Stimulated activated CD4-positive, alpha-beta T cell treated with anti-CD3 and anti-CD28 coated beads, Interleukin-1b, Interleukin-23, amount 100 ng/mL, for 24 hours (primary cell): ENCODE results near the gene DOLK.
"Not testable (repeated sequence)": the region's sequence is repeated elsewhere in the genome, so short reads cannot be mapped to it uniquely, and the experiment has no call there.

Experiments used
- DNase-seq, 4 experiments: peaks; one replicate each; pipeline ENCODE4 v3.0.0-alpha.2; 2020; ENCODE audit warnings: low read depth in 4 of 4, low spot score in 1 of 4

DOLK gene

DNA sequence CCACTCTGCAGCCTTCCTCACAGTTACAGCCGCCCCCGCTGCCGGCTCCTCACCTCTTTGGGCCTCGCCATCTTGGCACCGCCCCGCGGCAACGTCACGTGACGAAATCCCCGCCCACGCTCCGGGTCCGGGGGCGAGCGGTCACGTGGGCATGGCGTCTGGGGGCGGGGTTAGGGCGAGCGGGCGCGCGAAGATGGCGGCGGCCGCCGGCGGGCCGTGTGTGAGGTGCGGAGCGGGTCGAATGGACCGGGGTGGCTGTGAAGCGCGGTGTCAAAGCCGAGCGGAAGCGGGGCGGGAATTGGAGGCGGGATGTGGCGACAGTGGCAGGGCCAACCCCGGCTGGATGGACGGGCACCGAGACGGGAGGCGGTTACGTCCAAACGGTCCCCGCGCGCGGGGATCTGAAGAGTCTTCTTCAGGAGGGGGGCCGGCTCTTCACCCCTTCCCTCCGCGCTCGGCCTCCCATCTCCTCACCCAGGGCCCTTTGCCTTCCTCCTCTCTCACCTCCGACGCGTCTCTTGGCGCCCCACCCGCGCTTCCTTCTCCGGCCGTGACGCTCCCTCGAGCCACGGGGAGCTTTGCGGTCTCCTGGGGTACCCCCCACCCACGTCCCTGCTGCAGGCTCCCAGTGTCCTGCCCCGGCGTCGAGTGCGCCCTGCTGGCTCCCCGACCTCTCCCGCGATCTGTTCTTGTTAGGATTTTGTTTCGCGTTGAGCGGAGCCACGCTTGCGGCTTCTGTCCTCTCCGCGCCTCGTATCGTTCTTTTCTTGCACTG is at the start of gene DOLK, which contains the start of gene NUP188:
DOLK (minus strand) TSS at position 77 of the 775 bp plus-strand sequence. CDS start 300 bp downstream, outside the sequence.
NUP188 (plus strand) TSS at position 173 of the 775 bp plus-strand sequence; CDS start at position 194, 21 bp downstream.
- DNase-seq, result peak; percentile 98 to 100 (median 99)

DNA sequence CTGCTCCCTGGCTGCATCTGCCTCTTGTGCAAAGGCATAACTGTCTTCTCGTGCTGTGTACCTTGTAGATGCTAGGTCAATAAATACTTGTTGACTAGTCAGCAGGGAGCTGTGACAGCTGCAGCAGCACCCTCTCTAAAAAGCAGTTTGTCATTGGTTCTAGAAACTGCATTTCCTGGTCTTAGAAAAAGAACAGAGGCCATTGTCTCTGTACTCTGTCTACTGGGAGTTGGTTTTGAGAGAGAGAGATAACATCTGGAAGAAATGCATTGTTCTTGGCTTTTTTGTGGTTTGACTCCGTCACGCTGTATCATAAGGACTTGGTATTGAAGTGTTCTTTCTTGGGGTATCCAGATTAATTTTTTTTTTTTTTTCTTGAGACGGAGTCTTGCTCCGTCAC is 48.4 kb upstream of the DOLK start:
- DNase-seq, result no peak

DNA sequence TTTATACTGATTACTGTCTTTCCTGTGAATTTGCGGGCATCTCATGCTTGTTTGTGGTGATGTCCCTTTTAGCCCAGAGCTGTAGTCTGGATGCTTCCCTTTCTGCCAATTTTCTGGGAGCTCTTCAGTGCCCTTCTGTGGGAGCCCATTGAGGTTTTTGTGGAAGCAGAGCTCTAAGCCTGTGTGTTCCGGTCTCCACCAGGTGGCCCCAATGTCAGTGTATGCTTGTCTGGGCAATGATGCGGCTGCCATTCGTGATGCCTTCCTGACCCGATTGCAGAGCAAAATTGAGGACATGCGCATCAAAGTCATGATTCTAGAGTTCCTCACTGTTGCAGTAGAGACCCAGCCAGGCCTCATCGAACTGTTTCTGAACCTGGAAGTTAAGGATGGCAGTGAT is 45.6 kb upstream of the DOLK start:
- DNase-seq, result no peak

DNA sequence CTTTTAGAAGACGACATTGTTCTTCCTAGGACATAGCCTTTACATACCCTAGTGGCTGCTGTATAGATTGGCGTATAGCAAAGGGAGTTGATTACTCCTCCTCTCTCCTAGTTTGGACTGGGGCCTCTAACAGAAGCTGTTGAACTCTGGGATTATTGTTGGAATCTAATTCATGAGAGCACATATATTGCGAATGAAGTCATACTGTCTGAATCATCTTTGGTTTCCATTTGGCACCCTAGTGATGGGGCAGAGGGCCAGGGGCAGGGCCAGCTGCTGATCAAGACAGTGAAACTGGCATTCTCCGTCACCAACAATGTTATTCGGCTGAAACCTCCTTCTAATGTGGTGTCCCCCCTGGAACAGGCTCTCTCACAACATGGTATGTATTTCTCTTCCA is 40.4 kb upstream of the DOLK start:
- no peak for DNase-seq

DNA sequence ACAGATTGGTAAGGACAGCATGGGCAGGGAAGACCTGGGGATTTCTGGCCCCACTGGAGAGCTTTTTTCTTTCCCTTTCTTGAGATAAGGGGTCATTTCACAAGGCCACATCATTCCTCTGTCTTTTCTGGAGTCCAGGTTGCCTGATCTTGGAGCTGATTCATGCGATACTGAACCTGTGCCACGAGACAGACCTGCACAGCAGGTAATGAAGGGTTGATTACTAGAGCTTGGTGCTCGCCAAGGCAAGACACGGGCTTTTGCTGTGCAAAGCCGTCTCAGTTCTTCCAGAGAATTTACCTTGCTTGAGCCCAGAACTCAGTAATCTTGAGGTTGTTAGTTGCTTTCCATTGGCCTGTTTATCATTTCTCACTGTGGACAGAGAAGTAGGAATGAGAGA is 39.3 kb upstream of the DOLK start:
- DNase-seq, result no peak

DNA sequence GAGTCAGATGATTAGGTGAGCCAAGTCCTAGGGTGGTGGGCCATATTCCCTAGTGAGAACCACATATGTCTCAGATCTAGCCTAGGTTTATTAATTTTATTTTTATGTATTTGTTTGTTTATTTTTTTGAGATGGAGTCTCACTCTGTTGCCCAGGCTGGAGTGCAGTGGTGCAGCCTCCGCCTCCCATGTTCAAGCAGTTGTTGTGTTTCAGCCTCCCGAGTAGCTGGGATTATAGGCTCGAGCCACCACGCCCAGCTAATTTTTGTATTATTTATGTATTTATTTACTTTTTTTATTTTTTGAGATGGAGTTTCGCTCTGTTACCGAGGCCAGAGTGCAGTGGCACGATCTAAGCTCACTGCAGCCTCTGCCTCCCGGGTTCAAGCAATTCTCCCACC is 36.1 kb upstream of the DOLK start:
- no peak for DNase-seq

DNA sequence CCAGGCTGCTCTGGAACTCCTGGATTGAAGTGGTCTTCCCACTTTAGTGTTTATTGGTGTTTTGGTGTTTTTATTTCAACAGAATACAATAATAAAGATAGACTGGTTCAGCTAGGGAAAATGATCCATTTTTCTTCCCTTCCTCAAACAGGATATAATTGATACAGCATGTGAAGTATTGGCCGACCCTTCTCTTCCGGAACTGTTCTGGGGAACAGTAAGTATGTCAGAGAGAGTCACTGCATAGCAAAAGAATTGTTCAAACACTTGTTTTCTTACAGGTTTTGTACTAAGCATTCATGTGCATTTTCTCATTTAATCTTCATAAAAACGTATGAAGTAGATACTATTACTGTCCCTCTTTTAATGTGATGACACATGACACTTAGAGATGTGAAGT is 31.7 kb upstream of the DOLK start:
- DNase-seq, result no peak

DNA sequence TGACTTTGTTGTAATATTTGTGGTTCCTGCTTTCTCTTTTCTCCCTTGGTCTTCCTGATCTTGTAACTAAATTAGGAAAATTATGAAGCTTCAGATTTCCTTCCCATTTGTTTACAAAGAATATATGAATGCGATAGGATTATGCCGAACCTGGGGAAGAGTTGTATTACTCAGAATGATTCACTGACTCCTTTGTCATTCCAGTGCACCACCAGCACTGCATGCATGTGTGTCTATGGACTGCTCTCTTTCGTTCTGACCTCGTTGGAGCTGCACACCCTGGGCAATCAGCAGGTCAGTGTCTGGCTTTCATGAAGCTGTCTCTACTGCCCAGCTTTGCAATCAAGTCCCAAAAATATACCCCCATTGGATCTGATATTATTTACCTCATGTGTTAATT is 25.6 kb upstream of the DOLK start:
- no peak for DNase-seq

DNA sequence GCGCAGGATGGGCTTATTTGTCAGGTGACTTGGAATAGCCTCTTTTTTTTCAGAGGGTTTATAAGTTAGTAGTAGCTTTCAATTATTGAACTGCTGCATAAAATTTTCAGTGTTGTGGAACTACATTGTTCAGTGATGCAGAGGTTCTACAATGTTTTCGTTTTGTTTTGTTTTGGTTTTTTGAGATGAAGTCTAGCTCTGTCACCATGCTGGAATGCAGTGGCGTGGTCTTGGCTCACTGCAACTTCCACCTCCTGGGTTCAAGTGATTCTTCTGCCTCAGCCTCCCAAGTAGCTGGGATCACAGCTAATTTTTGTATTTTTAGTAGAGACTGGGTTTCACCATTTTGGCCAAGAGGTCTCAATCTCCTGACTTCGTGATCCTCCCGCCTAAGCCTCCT is 22.1 kb upstream of the DOLK start:
- DNase-seq, result no peak

DNA sequence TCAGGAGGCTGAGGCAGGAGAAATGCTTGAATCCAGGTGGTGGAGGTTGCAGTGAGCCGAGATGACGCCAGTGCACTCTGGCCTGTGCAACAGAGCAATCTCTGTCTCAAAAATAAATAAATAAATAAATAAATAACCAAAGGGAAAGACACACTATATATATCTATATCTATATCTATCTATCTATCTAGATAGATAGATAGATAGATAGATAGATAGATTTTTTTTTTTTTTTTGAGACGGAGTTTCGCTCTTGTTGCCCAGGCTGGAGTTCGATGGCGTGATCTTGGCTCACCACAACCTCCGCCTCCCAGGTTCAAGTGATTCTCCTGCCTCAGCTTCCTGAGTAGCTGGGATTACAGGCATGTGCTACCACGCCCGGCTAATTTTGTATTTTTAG is 14.0 kb upstream of the DOLK start:
- not testable (repeated sequence) for DNase-seq

DNA sequence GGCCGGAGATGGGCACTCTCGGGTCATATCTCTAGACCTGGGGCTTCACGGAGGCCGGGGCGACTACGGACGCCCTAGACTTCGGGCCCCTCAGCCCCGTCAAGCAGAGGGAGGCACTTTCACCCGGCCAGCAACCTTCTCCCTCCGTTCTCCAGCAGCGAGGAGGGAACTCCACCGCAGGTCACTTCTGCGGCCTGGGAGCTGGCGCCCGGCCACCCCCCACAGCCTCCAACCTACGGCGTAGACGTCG is 201 bp downstream of the DOLK start:
- DNase-seq, result no peak

DNA sequence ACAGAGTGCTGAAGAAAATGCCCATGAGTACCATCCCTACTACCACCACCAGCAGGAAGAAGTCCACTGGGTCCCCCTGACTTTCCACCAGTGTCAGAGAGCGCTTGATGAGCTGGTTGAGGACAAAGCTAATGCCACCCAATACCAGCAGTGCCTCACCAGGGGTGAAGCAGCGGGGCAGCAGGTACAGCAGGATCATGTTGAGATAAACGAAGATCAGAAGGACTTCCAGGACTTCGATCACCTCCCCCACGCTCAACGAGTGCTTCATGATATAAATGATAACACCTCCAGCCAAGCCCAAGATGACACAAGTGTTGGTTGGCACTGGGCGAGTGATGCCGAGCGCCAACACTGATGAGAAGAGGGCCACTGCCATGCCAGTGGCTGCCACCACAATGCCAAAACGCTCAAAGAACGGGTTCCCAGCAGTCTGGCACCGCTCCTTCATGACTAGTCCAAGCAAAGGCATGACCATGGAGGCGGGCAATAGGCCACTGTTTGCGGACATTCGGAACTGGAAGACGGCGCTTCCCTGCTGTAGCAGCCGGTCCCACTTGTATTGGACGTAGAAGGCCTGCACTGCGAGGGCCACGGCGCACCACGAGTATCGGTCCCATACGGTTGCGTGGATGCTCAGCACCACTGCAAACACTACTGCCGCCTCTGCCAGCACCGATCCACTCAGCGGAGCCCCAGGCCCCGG is 679 bp downstream of the DOLK start:
- no peak for DNase-seq

DNA sequence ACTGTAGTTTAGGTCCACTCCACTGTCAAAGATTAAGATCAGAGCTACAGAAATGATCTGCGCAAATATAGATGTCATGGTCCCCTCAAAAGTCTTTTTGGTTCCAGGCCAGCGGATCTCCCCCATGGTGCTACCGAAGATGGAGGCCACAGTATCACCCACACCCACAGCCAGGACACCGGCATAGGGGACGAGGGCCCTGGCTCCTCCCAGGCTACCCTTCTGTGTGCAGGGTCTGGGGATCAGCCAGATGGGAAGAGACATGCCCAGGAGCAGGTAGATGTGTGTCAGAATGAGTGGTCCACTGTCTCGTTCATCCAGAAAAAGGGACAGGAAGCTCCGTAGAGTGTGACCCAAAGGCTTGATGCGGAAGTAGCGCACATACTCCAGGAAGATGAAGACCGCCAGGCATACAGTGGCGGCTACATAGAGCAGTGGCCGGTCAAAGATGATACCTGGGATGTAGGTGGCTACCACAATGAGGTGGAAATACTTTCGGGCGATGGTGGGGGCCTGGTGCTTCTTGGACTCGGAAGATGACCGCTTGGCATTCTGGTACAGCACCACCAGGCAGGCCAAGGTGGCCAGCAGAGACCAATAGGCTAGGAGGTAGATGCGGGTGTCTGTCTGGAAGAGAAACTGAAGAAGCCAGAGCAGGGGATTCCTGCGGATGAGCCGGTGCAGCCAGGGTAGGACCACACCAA is 1.5 kb downstream of the DOLK start:
- DNase-seq, result no peak

DNA sequence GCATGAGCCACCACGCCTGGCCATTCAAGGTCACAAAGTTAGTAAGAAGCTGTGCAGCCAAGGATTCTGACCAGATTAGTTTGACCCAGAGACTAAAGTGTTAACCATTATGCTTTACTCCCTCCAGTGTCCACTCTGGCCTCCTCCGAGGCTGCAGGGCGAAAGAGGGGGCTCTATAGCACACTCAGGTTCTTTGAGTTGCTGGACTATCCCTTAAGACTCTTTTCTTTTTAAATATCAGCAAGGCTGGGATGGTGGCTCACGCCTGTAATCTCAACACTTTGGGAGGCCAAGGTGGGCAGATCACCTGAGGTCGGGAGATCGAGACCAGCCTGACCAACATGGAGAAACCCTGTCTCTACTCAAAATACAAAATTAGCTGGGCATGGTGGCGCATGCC is 2.4 kb downstream of the DOLK start:
- DNase-seq, result not testable (repeated sequence)

DNA sequence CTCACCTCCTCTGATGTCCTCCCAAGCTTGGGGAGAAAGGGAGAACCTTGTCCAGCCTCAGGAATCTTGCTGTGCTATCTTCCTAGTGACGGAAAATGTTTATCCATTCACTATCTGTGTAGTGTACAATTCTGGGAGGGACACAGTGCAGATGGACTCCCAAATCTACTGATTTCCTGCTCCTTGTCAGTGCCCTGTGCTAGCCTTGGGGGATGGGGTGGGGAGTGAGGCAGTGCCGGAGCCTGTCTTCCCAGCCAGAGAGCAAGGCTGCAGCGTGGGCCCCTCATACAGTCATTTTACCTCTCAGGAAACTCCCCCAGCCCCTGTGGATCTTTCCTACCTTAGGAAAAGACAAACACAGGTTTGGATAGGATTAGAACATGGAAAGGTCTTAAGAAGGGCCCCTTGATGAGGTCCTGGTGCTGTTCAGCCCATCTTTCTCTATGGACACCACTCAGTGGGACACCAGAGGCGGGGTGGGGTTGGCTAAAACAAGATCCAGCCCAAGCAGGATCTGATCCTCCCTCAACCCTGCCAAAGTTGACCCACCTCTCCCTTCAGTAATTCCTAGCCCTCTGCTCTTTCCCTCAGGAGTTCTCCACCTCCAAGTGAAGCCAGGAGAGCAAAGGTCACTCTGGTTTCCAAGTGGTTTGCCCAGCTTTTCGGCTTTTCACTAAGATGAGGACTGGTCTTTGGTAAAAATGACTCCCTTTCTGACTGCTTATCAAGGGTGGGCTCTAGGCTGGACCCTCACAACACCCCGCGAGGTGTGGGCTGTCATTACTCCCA is 3.4 kb downstream of the DOLK start:
- no peak for DNase-seq

DNA sequence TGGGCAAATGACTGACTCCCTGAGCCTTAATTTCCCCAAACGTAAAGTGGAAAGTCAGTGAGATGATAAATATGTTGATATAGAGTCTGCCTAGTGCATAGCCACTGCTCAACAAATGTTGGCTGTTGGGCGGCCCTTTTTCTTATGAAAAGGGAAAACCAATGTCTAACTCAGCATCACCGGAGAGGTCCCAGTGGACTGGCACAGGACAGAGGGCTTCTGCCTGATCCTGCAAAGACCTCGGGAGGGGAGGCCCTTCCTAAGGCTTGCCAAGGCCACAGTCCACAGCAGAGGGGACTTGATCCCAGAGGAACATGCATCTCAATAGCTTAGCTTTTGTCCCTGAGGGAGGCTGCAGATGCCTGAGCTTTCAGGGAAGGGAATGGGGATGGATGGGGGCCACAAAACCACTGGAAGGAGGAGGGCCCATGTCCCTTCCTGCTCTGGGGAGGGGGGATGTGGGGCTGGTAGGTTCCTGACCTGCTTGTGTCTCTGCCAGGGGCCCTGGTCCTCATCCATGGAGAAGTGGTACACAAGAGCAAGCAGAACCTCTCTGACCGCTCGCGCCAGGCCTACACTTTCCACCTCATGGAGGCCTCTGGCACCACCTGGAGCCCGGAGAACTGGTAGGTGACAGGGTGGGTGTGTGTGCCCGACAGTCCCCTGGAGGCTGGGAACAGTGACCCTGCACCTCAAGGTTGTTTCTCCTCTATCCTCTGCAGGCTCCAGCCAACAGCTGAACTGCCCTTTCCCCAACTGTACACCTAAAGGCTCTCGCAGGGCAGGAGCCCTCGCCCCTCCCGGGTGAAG is 6.3 kb downstream of the DOLK start:
- no peak for DNase-seq

DNA sequence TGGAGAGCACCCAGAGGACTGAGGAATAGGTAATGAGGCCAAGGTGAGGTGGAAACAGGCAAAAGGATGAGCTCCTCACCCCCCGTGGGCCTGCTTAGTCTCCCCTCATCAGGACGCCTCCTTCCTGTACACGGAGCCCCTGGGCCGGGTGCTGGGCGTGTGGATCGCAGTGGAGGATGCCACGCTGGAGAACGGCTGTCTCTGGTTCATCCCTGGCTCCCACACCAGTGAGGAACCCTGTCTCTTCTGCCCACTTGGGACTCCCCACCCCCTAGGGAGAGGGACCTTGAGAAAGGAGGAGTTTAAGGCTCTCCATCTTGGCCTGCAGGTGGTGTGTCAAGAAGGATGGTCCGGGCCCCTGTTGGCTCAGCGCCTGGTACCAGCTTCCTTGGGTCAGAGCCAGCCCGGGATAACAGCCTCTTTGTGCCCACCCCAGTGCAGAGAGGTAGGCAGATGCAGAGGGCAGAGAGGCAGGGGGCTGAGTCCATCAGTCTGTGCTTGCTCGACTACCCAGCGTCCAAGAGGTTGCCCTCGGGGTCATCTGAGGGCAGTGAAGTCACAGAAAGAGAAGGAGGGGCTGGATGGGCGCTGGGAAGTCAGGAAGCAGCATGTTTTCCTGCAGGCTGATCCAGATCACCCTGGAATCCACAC is 7.0 kb downstream of the DOLK start:
- no peak for DNase-seq

DNA sequence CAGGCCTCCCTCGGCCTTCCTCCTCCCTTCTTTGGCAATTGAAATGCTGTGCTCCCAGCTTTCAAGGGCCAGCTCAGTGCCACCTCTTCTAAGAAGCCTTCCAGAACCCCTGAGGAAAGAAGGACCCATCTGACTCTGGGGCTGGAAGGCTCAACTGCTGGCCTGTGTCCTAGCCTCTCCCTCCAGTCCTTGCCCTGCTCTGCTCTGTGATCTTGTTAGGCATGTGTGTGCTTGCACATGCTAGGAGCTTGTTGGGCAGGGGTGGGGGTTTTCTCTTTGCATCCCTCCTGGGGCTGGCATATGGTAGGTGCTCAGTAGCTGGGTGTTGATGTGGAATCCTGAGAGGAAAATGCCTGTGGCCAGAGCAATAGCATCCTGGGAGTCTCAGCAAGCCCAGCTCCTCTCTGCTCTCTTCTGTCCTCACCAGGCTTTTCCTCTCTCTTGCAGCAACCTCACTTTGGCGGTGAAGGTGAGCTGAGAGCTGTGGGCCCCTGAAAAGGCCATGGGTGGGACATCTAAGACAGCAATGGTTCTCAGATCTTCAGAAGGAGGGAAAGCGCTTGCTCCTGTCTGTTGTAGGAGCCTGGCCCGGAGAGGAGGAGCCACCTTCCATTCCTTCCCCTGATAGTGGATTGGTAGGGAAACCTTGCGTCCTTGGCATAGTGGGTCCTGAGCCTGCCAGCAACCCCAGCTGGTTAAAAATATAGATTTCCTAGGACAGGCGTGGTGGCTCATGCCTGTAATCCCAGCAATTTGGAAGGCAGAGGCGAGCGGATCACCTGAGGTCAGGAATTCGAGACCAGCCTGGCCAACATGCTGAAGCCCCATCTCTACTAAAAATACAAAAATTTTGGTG is 9.9 kb downstream of the DOLK start:
- no peak for DNase-seq

DNA sequence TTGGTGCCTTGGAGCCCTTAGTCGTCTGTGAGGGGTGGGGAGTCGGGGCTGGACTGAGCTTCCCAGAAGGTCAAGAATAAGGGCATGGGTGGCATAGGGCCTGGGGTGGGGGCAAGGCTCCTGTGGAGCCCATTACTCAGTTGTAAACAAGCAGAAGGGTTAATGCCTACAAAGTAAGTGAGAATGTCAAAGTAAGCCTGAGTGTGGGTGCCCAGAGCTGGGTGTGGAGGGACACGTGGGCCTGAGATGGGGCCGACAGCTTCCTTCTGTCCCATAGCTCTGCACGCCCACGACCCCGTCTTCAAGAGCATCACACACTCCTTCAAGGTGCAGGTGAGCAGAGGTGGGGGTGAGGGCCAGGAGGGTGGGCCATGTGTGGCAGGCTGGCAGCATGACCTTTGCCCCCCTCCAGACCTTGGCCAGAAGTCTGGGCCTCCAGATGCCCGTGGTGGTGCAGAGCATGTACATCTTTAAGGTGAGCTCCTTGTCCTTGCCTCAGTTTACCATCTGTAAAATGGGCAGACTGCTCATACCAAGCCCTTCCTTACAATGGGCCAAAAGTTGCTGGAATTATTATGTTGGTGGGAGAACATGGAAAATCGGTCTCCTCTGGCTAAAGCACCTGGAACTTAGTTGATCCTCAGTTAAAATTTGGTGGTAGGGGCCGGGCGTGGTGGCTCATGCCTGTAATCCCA is 11.1 kb downstream of the DOLK start:
- DNase-seq, result no peak
